Activated B cell treated with CpG ODN at 0.5 μM for 24 hours (primary cell): ENCODE results near the gene CNEP1R1. TPM values are rescaled to one million over a fixed set of nuclear protein-coding genes. Genes with fewer than 3 reads are reported as not detected.

ENCODE experiments used
- ATAC-seq: fragments of 200-7000 bp; cut with Tn5 transposase; one replicate; pipeline ENCODE4 v1.10.0; 2021; ENCODE audit warnings: low read depth, mild to moderate bottlenecking, moderate library complexity
- CTCF ChIA-PET: fragments of 350-600 bp; sonication (Branson Sonifier 250); formaldehyde crosslinking; loops from one replicate; lab custom pipeline; 2021; ENCODE audit warnings: antibody characterized with exemption; lab: Charles Lee
- POLR2A ChIA-PET: fragments of 350-600 bp; sonication (Branson Sonifier 250); formaldehyde crosslinking; loops from one replicate; lab custom pipeline; 2021; ENCODE audit warnings: antibody characterized with exemption; lab: Charles Lee
- DNase-seq: peaks from one replicate; pipeline ENCODE4 v3.0.0; 2022
- H3K27ac Mint-ChIP-seq: one replicate; pipeline ENCODE4 v1.8.0; 2020; ENCODE audit warnings: mixed read lengths
- H3K27me3 Mint-ChIP-seq: one replicate; pipeline ENCODE4 v1.8.0; 2021; ENCODE audit warnings: mixed read lengths
- H3K36me3 Mint-ChIP-seq: one replicate; pipeline ENCODE4 v1.8.0; 2021; ENCODE audit warnings: low read depth, mixed read lengths
- H3K4me1 Mint-ChIP-seq: one replicate; pipeline ENCODE4 v1.8.0; 2021; ENCODE audit warnings: mixed read lengths
- H3K4me3 Mint-ChIP-seq: one replicate; pipeline ENCODE4 v1.8.0; 2020; ENCODE audit warnings: mild to moderate bottlenecking, mixed read lengths
- H3K9me3 Mint-ChIP-seq: one replicate; pipeline ENCODE4 v1.8.0; 2020; ENCODE audit warnings: mixed read lengths
- intact Hi-C: fragments of 100-400 bp; cut with micrococcal nuclease; formaldehyde crosslinking; loops from one replicate; pipeline ENCODE4 v1.15.1; 2024
- total RNA-seq: library from RNA; stranded (reverse); gene quantifications from 2 replicates; pipeline ENCODE4 v1.2.3, GENCODE V29; 2022
- TF ChIP-seq, protein P1 (sequence below): fragments of 200-600 bp; IDR thresholded peaks from one replicate; pipeline ENCODE4 v1.8.0; 2022; ENCODE audit warnings: antibody characterized with exemption, mild to moderate bottlenecking

Gene CNEP1R1
- total RNA-seq, 1 donor from 2014 or later, result 31.0 TPM

DNA sequence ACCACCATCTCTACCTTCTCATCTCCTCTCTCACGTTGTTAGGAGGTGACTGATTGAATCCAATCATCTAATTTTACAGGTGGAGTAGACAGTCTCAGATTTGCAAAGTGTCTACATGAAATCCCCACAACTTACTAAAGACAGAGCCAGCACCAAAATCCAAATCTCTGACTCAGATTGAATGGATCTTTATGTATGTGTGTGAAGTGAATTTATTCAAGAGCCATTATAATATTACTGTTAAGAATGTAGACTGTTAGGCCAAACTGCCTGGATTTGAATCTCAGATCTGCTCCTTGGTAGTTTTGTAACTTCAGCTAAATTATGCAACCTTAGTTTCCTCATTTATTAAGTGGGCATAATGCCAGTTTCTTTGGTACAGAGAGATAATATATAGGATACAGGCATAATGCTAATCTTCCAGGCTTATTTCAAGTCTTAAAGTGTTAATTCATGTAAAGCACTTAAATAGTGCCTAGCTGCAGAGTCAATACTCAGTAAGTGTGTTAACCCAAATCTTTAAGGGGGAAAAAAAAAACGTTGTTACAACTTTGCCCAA, 12.7 kb downstream of the CNEP1R1 start:
- DNase-seq (no peak), ATAC-seq (no peak)
- POLR2A ChIA-PET, result no interaction called here
- no peaks in the 10 kb centered on the region for H3K27me3 Mint-ChIP-seq
- H3K9me3 Mint-ChIP-seq, result no peaks in the 10 kb centered on the region
- H3K27ac Mint-ChIP-seq, result peak overlapping the region; percentile 26
- H3K4me1 Mint-ChIP-seq, result peaks cover 15% of the 10 kb centered on the region
- CTCF ChIA-PET, result interaction anchor here (1.4 kb wide), 1 partner anchor 769 kb away, joined by 4 read pairs; no protein-coding TSS in a partner anchor
- TF ChIP-seq, protein P1, sequence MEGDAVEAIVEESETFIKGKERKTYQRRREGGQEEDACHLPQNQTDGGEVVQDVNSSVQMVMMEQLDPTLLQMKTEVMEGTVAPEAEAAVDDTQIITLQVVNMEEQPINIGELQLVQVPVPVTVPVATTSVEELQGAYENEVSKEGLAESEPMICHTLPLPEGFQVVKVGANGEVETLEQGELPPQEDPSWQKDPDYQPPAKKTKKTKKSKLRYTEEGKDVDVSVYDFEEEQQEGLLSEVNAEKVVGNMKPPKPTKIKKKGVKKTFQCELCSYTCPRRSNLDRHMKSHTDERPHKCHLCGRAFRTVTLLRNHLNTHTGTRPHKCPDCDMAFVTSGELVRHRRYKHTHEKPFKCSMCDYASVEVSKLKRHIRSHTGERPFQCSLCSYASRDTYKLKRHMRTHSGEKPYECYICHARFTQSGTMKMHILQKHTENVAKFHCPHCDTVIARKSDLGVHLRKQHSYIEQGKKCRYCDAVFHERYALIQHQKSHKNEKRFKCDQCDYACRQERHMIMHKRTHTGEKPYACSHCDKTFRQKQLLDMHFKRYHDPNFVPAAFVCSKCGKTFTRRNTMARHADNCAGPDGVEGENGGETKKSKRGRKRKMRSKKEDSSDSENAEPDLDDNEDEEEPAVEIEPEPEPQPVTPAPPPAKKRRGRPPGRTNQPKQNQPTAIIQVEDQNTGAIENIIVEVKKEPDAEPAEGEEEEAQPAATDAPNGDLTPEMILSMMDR, result no peak
- H3K4me3 Mint-ChIP-seq, result no peak overlapping the region
- H3K36me3 Mint-ChIP-seq, result peaks cover 42% of the 10 kb centered on the region
- intact Hi-C loops, result no loop called here

- intact Hi-C loops, result no loop called here
- peaks cover 38% of the 10 kb centered on the region for H3K36me3 Mint-ChIP-seq
- H3K9me3 Mint-ChIP-seq, result no peaks in the 10 kb centered on the region
- DNase-seq, result no peak
- peak overlapping the region; percentile 51 for H3K27ac Mint-ChIP-seq
- POLR2A ChIA-PET, result no interaction called here
- no peak overlapping the region for H3K4me3 Mint-ChIP-seq
- peaks cover 15% of the 10 kb centered on the region for H3K4me1 Mint-ChIP-seq
- CTCF ChIA-PET, result interaction anchor here (1.4 kb wide), 1 partner anchor 768 kb away, joined by 4 read pairs; no protein-coding TSS in a partner anchor
- TF ChIP-seq, protein P1, result no peak
- peaks cover 4% of the 10 kb centered on the region for H3K27me3 Mint-ChIP-seq
- ATAC-seq, result no peak
Observed at GRCh38 chr16:50038286-50038685, 13.3 kb downstream of the CNEP1R1 start.

GRCh38 chr16:50038756-50039529, 13.9 kb downstream of the CNEP1R1 start:
- intact Hi-C loops, result no loop called here
- Mint-ChIP-seq H3K36me3 (peaks cover 34% of the 10 kb centered on the region), H3K9me3 (no peaks in the 10 kb centered on the region), H3K4me3 (peak overlapping the region; percentile 17), H3K27me3 (peaks cover 4% of the 10 kb centered on the region), H3K27ac (peak overlapping the region; percentile 59), H3K4me1 (peaks cover 15% of the 10 kb centered on the region)
- TF ChIP-seq, protein P1, result no peak
- POLR2A ChIA-PET, result no interaction called here
- DNase-seq (no peak), ATAC-seq (no peak)
- CTCF ChIA-PET, result interaction anchor here (1.4 kb wide), 1 partner anchor 767 kb away, joined by 4 read pairs; no protein-coding TSS in a partner anchor

GRCh38 chr16:50040018-50040417, 15.0 kb downstream of the CNEP1R1 start:
- DNase-seq, result no peak
- ChIA-PET POLR2A (no interaction called here), CTCF (no interaction called here)
- no peak for ATAC-seq
- H3K27me3 Mint-ChIP-seq, result peaks cover 7% of the 10 kb centered on the region
- TF ChIP-seq, protein P1, result no peak
- no peaks in the 10 kb centered on the region for H3K9me3 Mint-ChIP-seq
- intact Hi-C loops, result no loop called here
- peaks cover 26% of the 10 kb centered on the region for H3K36me3 Mint-ChIP-seq
- H3K4me3 Mint-ChIP-seq, result no peak overlapping the region
- H3K4me1 Mint-ChIP-seq, result peaks cover 15% of the 10 kb centered on the region
- no peak overlapping the region for H3K27ac Mint-ChIP-seq

DNA sequence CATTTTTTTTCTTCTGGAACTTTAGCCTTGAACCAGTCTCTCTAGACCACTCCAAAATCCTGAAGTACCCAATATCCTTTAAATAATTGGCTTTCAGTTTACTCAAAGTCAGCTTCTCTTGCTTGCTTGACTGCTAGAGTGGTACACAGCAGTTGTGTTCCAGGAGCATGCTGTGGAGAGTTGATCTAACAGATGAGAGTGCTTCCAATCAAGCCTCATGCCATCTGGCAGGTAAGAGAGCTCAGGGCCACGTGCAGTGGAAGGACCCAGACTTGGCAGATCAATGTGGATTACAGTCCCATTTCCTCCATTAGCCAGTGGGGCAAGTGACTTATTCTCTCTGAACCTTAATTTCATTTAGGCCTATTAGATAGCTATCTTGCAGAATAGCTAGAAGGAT, 15.7 kb downstream of the CNEP1R1 start:
- ChIA-PET CTCF (no interaction called here), POLR2A (no interaction called here)
- Mint-ChIP-seq H3K36me3 (peaks cover 19% of the 10 kb centered on the region), H3K27me3 (peaks cover 7% of the 10 kb centered on the region), H3K27ac (no peak overlapping the region), H3K4me3 (no peak overlapping the region), H3K9me3 (no peaks in the 10 kb centered on the region), H3K4me1 (peaks cover 15% of the 10 kb centered on the region)
- intact Hi-C loops, result no loop called here
- DNase-seq (no peak), ATAC-seq (no peak)
- TF ChIP-seq, protein P1, result no peak
